HepG2 (cell line): ENCODE results near the gene ECSIT. TPM values are rescaled to one million over a fixed set of nuclear protein-coding genes. Genes with fewer than 3 reads are reported as not detected.

Experiments used
- ATAC-seq: fragments of 200-7000 bp; cut with Tn5 transposase; 3 replicates; pipeline ENCODE4 v1.9.1; 2020; ENCODE audit warnings: mild to moderate bottlenecking, moderate library complexity
- BruUV-seq: library from RNA; stranded (reverse); fragments of 400-500 nt; replicated peaks from 2 replicates; lab custom pipeline; 2021; lab: Mats Ljungman, UMichigan
- CTCF ChIA-PET: fragments of 300-600 bp; formaldehyde crosslinking; extraction: SDS; loops from one replicate; lab custom pipeline; 2021; ENCODE audit warnings: low total read pairs, inconsistent platforms, low intra/inter-chr PET ratio; lab: Yijun Ruan, JAX
- POLR2A ChIA-PET: fragments of 350-600 bp; sonication (Branson Sonifier 250); formaldehyde crosslinking; loops from one replicate; lab custom pipeline; 2020; ENCODE audit warnings: antibody characterized with exemption, inconsistent platforms; lab: Yijun Ruan, JAX
- DNase-seq: peaks from one replicate; pipeline ENCODE4 v3.0.0-alpha.2; 2015; ENCODE audit warnings: low spot score
- FAIRE-seq: peaks from 3 replicates; lab custom pipeline; 2011; peaks lifted over from hg19 to GRCh38; lab: Jason Lieb, UNC
- H2AFZ ChIP-seq: one replicate; pipeline ENCODE4 v1.6.1; 2011; ENCODE audit warnings: low read length, inconsistent platforms
- H3K27ac ChIP-seq: fragments of 300-600 bp; 3 replicates; pipeline ENCODE4 v1.8.0; 2011; ENCODE audit warnings: mixed run types, mild to moderate bottlenecking, mixed read lengths, low read length, inconsistent platforms; ENCODE audit not compliant: insufficient read depth; ENCODE audit errors: extremely low read length
- H3K27me3 ChIP-seq, 2 experiments: fragments of 200-600 bp in 1 of 2; 2 replicates in 1 of 2; 3 replicates in 1 of 2; pipeline versions ENCODE4 v1.6.0 to v1.8.0; 2011; ENCODE audit warnings: low read length in 2 of 2, mild to moderate bottlenecking in 2 of 2, moderate library complexity in 2 of 2, inconsistent platforms in 1 of 2; ENCODE audit not compliant: insufficient read depth in 2 of 2, control insufficient read depth in 1 of 2
- H3K36me3 ChIP-seq, 2 experiments: fragments of 200-600 bp in 1 of 2; replicated peaks in 1 of 2; 2 replicates in 1 of 2; 3 replicates in 1 of 2; pipeline versions ENCODE4 v1.5.1 to v1.8.0; 2011; ENCODE audit warnings: low read length in 2 of 2, inconsistent platforms in 1 of 2; ENCODE audit not compliant: insufficient read depth in 2 of 2, control insufficient read depth in 1 of 2
- H3K4me1 ChIP-seq: 2 replicates; pipeline ENCODE4 v1.5.1; 2012; ENCODE audit warnings: low read length, inconsistent platforms; ENCODE audit not compliant: insufficient read depth
- H3K4me2 ChIP-seq: 2 replicates; pipeline ENCODE4 v1.6.0; 2011; ENCODE audit warnings: low read depth, low read length, inconsistent platforms
- H3K4me3 ChIP-seq, 3 experiments: fragments of 200-600 bp in 1 of 3; sonication (generic), shearing (Covaris generic) in 1 of 3; replicated peaks in 1 of 3; 2 replicates each; pipeline ENCODE4 v1.5.1; 2011 to 2016; ENCODE audit warnings: low read length in 3 of 3, inconsistent platforms in 2 of 3, low read depth in 2 of 3, mild to moderate bottlenecking in 2 of 3, control low read depth in 1 of 3, mixed read lengths in 1 of 3; ENCODE audit not compliant: insufficient read depth in 1 of 3
- H3K79me2 ChIP-seq: one replicate; pipeline ENCODE4 v1.6.1; 2011; ENCODE audit warnings: low read length, inconsistent platforms; ENCODE audit not compliant: insufficient read depth
- H3K9ac ChIP-seq: 2 replicates; pipeline ENCODE4 v1.6.0; 2011; ENCODE audit warnings: mild to moderate bottlenecking, low read depth, low read length, inconsistent platforms; ENCODE audit not compliant: insufficient read depth
- H3K9me3 ChIP-seq: 2 replicates; pipeline ENCODE4 v1.5.1; 2012; ENCODE audit warnings: mild to moderate bottlenecking, low read length
- H4K20me1 ChIP-seq: 2 replicates; pipeline ENCODE4 v1.6.0; 2011; ENCODE audit warnings: inconsistent platforms, mild to moderate bottlenecking, low read length, moderate library complexity; ENCODE audit not compliant: insufficient read depth
- MED13 ChIP-seq: sonication (generic); formaldehyde crosslinking; IDR thresholded peaks from 2 replicates; pipeline ENCODE4 v1.5.0; 2020; ENCODE audit warnings: missing genetic modification reagents
- MNT ChIP-seq: fragments of 450-650 bp; IDR thresholded peaks from 2 replicates; pipeline ENCODE4 v1.6.1; 2016
- ZBED4 ChIP-seq: sonication (generic); formaldehyde crosslinking; IDR thresholded peaks from 2 replicates; pipeline ENCODE4 v1.4.0; 2020; ENCODE audit warnings: missing genetic modification reagents, borderline replicate concordance
- ZFP36L1 ChIP-seq: sonication (generic); formaldehyde crosslinking; IDR thresholded peaks from 2 replicates; pipeline ENCODE4 v1.8.0; 2022; ENCODE audit warnings: mild to moderate bottlenecking, missing genetic modification reagents, moderate library complexity
- ZNF460 ChIP-seq: sonication (generic); formaldehyde crosslinking; IDR thresholded peaks from 2 replicates; pipeline ENCODE4 v1.5.1; 2020; ENCODE audit warnings: missing genetic modification reagents, mild to moderate bottlenecking, borderline replicate concordance
- ZNF703 ChIP-seq: sonication (generic); formaldehyde crosslinking; IDR thresholded peaks from 2 replicates; pipeline ENCODE4 v1.5.1; 2020; ENCODE audit warnings: missing genetic modification reagents, mild to moderate bottlenecking, moderate library complexity, borderline replicate concordance
- ZNF770 ChIP-seq: sonication (generic); formaldehyde crosslinking; IDR thresholded peaks from 2 replicates; pipeline ENCODE4 v1.5.0; 2020; ENCODE audit warnings: mild to moderate bottlenecking, missing genetic modification reagents
- WGBS: methylation state at CpG from one replicate; pipeline ENCODE4 v1.1.6; 2017; ENCODE audit warnings: low lambda C conversion rate; 5-methylcytosine and 5-hydroxymethylcytosine counted together
- in situ Hi-C: cut with HindIII; loops from 2 replicates; pipeline ENCODE4 v1.10.0; 2017; ENCODE audit warnings: low pct_unique_long_range_greater_than_20kb; ENCODE audit not compliant: extremely low pct_ligation_motif_present
- intact Hi-C: fragments of 100-400 bp; cut with micrococcal nuclease; formaldehyde crosslinking; loops from one replicate; pipeline ENCODE4 v1.10.0; 2022; ENCODE audit not compliant: unreplicated experiment
- polyA plus RNA-seq, 8 experiments: library from polyadenylated mRNA; depleted of rRNA in 3 of 8; stranded (reverse) in 7 of 8; unstranded in 1 of 8; fragments of >200 nt; fragmentation: Illumina TruSeq in 4 of 8; extraction: Trizol in 4 of 8; gene quantifications; 2 replicates each; pipeline versions ENCODE4 v1.2.1 to v1.2.3, GENCODE V29; 2011 to 2016; ENCODE audit warnings: low read depth in 4 of 8, missing spikeins in 1 of 8, mixed read lengths in 1 of 8; ENCODE audit not compliant: insufficient read depth in 1 of 8
- total RNA-seq, 5 experiments: library from RNA; depleted of rRNA; stranded (reverse); fragments of >200 nt; fragmentation: Illumina TruSeq; extraction: Trizol; gene quantifications; 2 replicates each; pipeline ENCODE4 v1.2.3, GENCODE V29; 2016; ENCODE audit warnings: low read depth in 1 of 5
- TF ChIP-seq, protein P1 (sequence below): sonication (generic); formaldehyde crosslinking; IDR thresholded peaks from 2 replicates; pipeline ENCODE4 v1.5.1; 2020; ENCODE audit warnings: mild to moderate bottlenecking, missing genetic modification reagents, moderate library complexity

The ECSIT gene
- total and polyA plus RNA-seq, 2 of the 13 experiments (the other 11 are each of a cell fraction or from before 2014, with no cell fraction given) = 36.4 to 62.3 TPM

DNA sequence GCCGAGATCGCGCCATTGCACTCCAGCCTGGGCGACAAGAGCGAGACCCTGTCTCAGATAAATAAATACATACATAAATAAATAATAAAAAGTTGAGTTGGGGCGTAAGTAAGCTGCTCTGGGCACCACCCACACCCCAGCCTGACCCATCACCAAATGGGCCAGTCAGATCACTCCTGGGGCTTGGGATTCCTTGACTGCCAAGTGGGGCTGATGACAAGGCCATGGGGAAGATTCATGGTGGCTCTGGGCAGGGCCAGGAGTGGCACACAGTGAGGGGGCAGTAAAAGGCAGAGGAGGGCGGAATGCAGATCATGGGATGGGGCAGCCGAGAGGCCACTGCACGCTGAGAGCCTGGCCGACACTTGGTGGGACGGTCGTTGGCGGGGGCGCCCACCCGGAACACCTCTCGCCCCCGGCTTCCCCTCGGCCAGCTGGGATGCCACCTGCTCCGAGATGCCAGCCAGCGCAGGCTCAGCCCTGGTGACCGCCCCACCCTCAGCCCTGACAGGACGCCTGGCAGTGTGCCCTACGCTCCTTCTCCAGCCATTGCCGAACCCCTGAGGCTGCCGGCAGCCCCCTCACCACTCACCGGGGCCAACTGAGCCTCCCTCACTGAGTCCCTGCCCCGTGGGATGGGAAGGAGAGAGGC is 34.2 kb downstream of the ECSIT start (continued):
- no peak for TF ChIP-seq ZBED4 (CRISPR knock-in tag)

DNA sequence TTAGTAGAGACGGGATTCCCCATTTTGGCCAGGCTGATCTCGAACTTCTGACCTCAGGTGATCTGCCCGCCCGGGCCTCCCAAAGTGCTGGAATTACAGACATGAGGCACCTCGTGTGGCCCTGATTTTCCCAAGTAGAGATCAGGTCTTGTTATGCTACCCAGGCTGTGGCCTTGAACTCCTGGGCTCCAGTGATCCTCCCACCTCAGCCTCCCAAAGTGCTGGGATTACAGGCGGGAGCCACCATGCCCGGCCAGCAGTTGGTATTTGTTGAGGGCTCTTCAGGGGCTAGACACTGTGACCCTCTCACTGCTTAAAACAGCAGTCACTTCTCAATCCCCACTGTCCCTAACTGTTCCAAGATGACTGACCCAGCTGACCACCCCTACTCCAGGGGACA is 39.6 kb downstream of the ECSIT start:
- Histone ChIP-seq H3K27ac (peak overlapping the region; percentile 67), H3K9ac (no peak overlapping the region), H3K27me3 (no peaks in the 10 kb centered on the region), H3K4me1 (peaks cover 28% of the 10 kb centered on the region), H3K4me2 (no peak overlapping the region), H3K79me2 (no peaks in the 10 kb centered on the region), H4K20me1 (no peaks in the 10 kb centered on the region), H3K9me3 (no peaks in the 10 kb centered on the region), H3K36me3 (peaks cover 0 to 3% of the 10 kb centered on the region in 2 experiments; a peak in 1 of 5 replicates), H3K4me3 (no peak overlapping the region), H2AFZ (no peak overlapping the region)
- intact Hi-C loops = no loop called here
- ChIA-PET POLR2A (no interaction called here), CTCF (no interaction called here)
- no peak for FAIRE-seq
- BruUV-seq = no TSS peak
- in situ Hi-C loops = no loop called here
- ATAC-seq = no peak
- 80% methylated on average over 6 of the region's 7 CpGs for WGBS
- no peak for TF ChIP-seq MNT
- no peak for TF ChIP-seq ZFP36L1 (CRISPR knock-in tag)
- TF ChIP-seq, protein P1, sequence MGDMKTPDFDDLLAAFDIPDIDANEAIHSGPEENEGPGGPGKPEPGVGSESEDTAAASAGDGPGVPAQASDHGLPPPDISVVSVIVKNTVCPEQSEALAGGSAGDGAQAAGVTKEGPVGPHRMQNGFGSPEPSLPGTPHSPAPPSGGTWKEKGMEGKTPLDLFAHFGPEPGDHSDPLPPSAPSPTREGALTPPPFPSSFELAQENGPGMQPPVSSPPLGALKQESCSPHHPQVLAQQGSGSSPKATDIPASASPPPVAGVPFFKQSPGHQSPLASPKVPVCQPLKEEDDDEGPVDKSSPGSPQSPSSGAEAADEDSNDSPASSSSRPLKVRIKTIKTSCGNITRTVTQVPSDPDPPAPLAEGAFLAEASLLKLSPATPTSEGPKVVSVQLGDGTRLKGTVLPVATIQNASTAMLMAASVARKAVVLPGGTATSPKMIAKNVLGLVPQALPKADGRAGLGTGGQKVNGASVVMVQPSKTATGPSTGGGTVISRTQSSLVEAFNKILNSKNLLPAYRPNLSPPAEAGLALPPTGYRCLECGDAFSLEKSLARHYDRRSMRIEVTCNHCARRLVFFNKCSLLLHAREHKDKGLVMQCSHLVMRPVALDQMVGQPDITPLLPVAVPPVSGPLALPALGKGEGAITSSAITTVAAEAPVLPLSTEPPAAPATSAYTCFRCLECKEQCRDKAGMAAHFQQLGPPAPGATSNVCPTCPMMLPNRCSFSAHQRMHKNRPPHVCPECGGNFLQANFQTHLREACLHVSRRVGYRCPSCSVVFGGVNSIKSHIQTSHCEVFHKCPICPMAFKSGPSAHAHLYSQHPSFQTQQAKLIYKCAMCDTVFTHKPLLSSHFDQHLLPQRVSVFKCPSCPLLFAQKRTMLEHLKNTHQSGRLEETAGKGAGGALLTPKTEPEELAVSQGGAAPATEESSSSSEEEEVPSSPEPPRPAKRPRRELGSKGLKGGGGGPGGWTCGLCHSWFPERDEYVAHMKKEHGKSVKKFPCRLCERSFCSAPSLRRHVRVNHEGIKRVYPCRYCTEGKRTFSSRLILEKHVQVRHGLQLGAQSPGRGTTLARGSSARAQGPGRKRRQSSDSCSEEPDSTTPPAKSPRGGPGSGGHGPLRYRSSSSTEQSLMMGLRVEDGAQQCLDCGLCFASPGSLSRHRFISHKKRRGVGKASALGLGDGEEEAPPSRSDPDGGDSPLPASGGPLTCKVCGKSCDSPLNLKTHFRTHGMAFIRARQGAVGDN (CRISPR knock-in tag) = 0 out of 2 replicates have a peak, but pooled peaks have one; percentile 27
- TF ChIP-seq ZNF770 = peak; percentile 91
- no peak for TF ChIP-seq ZNF703 (CRISPR knock-in tag)
- TF ChIP-seq MED13 (CRISPR knock-in tag) = no peak
- TF ChIP-seq ZNF460 (CRISPR knock-in tag) = peak; percentile 65
- no peak for DNase-seq
